IMR-90 (cell line): ENCODE data around the gene UBAC1. TPM values are rescaled to one million over a fixed set of nuclear protein-coding genes. Genes with fewer than 3 reads are reported as not detected.
"Not testable (repeated sequence)": the region's sequence is repeated elsewhere in the genome, so short reads cannot be mapped to it uniquely, and the experiment has no call there.

Experiments used
- ATAC-seq: fragments of 200-7000 bp; cut with Tn5 transposase; 2 replicates; pipeline ENCODE4 v1.9.1; 2020; ENCODE audit warnings: low read depth, mild to moderate bottlenecking, moderate library complexity
- BruUV-seq: library from RNA; stranded (reverse); fragments of 400-500 nt; replicated peaks from 2 replicates; lab custom pipeline; 2021; lab: Mats Ljungman, UMichigan
- CTCF ChIA-PET: fragments of 300-600 bp; formaldehyde crosslinking; extraction: SDS; loops from one replicate; lab custom pipeline; 2021; ENCODE audit warnings: antibody characterized with exemption; lab: Yijun Ruan, JAX
- POLR2A ChIA-PET: fragments of 300-600 bp; sonication (Branson Sonifier 250); formaldehyde crosslinking; loops from one replicate; lab custom pipeline; 2022; ENCODE audit warnings: antibody characterized with exemption; ENCODE audit not compliant: unreplicated experiment; lab: Charles Lee
- DNase-seq: peaks from one replicate; pipeline ENCODE4 v3.0.0; 2013
- H2AFZ ChIP-seq: replicated peaks from 2 replicates; pipeline ENCODE3; 2013; ENCODE audit warnings: low read length, mild to moderate bottlenecking; ENCODE audit not compliant: poor library complexity
- H2AK5ac ChIP-seq: 2 replicates; pipeline ENCODE4 v1.6.1; 2013; ENCODE audit warnings: low read depth, low read length, inconsistent platforms
- H2AK9ac ChIP-seq: replicated peaks from 2 replicates; pipeline ENCODE3; 2013; ENCODE audit warnings: mild to moderate bottlenecking, low read depth, low read length, moderate library complexity; ENCODE audit not compliant: poor library complexity
- H2BK120ac ChIP-seq: 2 replicates; pipeline ENCODE4 v1.6.1; 2013; ENCODE audit warnings: low read depth, low read length, inconsistent platforms
- H2BK15ac ChIP-seq: 3 replicates; pipeline ENCODE4 v1.6.1; 2013; ENCODE audit warnings: low read depth, low read length, inconsistent platforms
- H2BK20ac ChIP-seq: 2 replicates; pipeline ENCODE4 v1.6.1; 2013; ENCODE audit warnings: low read depth, mild to moderate bottlenecking, inconsistent platforms, low read length, moderate library complexity
- H2BK5ac ChIP-seq: 2 replicates; pipeline ENCODE4 v1.6.1; 2013; ENCODE audit warnings: mild to moderate bottlenecking, low read depth, low read length, inconsistent platforms; ENCODE audit not compliant: poor library complexity, severe bottlenecking
- H3K14ac ChIP-seq: replicated peaks from 2 replicates; pipeline ENCODE4 v1.6.1; 2013; ENCODE audit warnings: low read depth, low read length, inconsistent platforms
- H3K18ac ChIP-seq: 2 replicates; pipeline ENCODE4 v1.6.1; 2013; ENCODE audit warnings: low read depth, low read length, control low read depth
- H3K23ac ChIP-seq: 2 replicates; pipeline ENCODE4 v1.6.1; 2013; ENCODE audit warnings: low read depth, low read length, inconsistent platforms
- H3K27ac ChIP-seq: 2 replicates; pipeline ENCODE4 v1.5.1; 2013; ENCODE audit warnings: mild to moderate bottlenecking, control low read depth, low read length; ENCODE audit not compliant: insufficient read depth
- H3K27me3 ChIP-seq: 2 replicates; pipeline ENCODE4 v1.6.1; 2013; ENCODE audit warnings: low read length; ENCODE audit not compliant: control insufficient read depth, insufficient read depth
- H3K36me3 ChIP-seq: 2 replicates; pipeline ENCODE4 v1.6.1; 2013; ENCODE audit warnings: low read length, mixed read lengths; ENCODE audit not compliant: control insufficient read depth, insufficient read depth
- H3K4ac ChIP-seq: 2 replicates; pipeline ENCODE4 v1.6.1; 2013; ENCODE audit warnings: low read depth, low read length, inconsistent platforms
- H3K4me1 ChIP-seq: 2 replicates; pipeline ENCODE4 v1.6.1; 2013; ENCODE audit warnings: low read length, mixed read lengths; ENCODE audit not compliant: control insufficient read depth, insufficient read depth
- H3K4me2 ChIP-seq: 2 replicates; pipeline ENCODE4 v1.6.1; 2013; ENCODE audit warnings: low read depth, mild to moderate bottlenecking, control low read depth, low read length, moderate library complexity
- H3K4me3 ChIP-seq: 2 replicates; pipeline ENCODE4 v1.5.1; 2013; ENCODE audit warnings: low read depth, mild to moderate bottlenecking, control low read depth, low read length, moderate library complexity; ENCODE audit not compliant: insufficient read depth
- H3K56ac ChIP-seq: 2 replicates; pipeline ENCODE4 v1.6.1; 2013; ENCODE audit warnings: low read length, inconsistent platforms; ENCODE audit not compliant: insufficient read depth; ENCODE audit errors: extremely low read depth
- H3K79me1 ChIP-seq, 2 experiments: 2 replicates each; pipeline ENCODE4 v1.6.1; 2013; ENCODE audit warnings: low read length in 2 of 2, inconsistent platforms in 1 of 2, low read depth in 1 of 2
- H3K9ac ChIP-seq: 2 replicates; pipeline ENCODE4 v1.6.1; 2013; ENCODE audit warnings: low read depth, low read length, control low read depth
- H3K9me1 ChIP-seq: 2 replicates; pipeline ENCODE4 v1.6.1; 2013; ENCODE audit warnings: low read length, inconsistent platforms; ENCODE audit not compliant: insufficient read depth
- H3K9me3 ChIP-seq: 2 replicates; pipeline ENCODE4 v1.6.1; 2013; ENCODE audit warnings: low read length; ENCODE audit not compliant: control insufficient read depth, insufficient read depth
- H4K20me1 ChIP-seq: 2 replicates; pipeline ENCODE4 v1.6.1; 2013; ENCODE audit warnings: low read length, inconsistent platforms; ENCODE audit not compliant: insufficient read depth
- H4K5ac ChIP-seq: 2 replicates; pipeline ENCODE4 v1.6.1; 2013; ENCODE audit warnings: mild to moderate bottlenecking, low read depth, low read length, control low read depth
- H4K8ac ChIP-seq, 2 experiments: 2 replicates each; pipeline ENCODE4 v1.6.1; 2013; ENCODE audit warnings: low read depth in 2 of 2, low read length in 2 of 2, control low read depth in 1 of 2, inconsistent platforms in 1 of 2
- H4K91ac ChIP-seq: 2 replicates; pipeline ENCODE4 v1.6.1; 2013; ENCODE audit warnings: low read depth, low read length, inconsistent platforms; ENCODE audit not compliant: insufficient read depth
- CEBPB ChIP-seq: IDR thresholded peaks from 2 replicates; pipeline ENCODE4 v1.6.1; 2012; ENCODE audit warnings: low read depth, low read length, improper control_type of control experiment
- WGBS, 2 experiments: methylation state at CpG; one replicate each; pipeline versions ENCODE4 v1.1.5 to v1.1.7; 2013; ENCODE audit warnings: missing lambda C conversion rate in 2 of 2; ENCODE audit not compliant: insufficient read length in 1 of 2; ENCODE audit errors: extremely low coverage in 2 of 2; 5-methylcytosine and 5-hydroxymethylcytosine counted together
- dilution Hi-C: fragments of 300-500 bp; cut with HindIII; formaldehyde crosslinking; loops from one replicate; pipeline ENCODE4 v1.14.3; 2018; ENCODE audit warnings: low sequenced_read_pairs; ENCODE audit not compliant: unreplicated experiment
- in situ Hi-C: fragments of 300-500 bp; cut with MboI; formaldehyde crosslinking; loops from 3 replicates; pipeline ENCODE4 v1.14.3; 2019; ENCODE audit warnings: low sequenced_read_pairs, inconsistent platforms, mixed read lengths
- intact Hi-C: fragments of 100-400 bp; cut with micrococcal nuclease; formaldehyde crosslinking; loops from 2 replicates; pipeline ENCODE4 v1.10.0; 2022
- polyA plus RNA-seq, 3 experiments: library from polyadenylated mRNA; depleted of rRNA; stranded (reverse); fragments of >200 nt; gene quantifications; 2 replicates each; pipeline ENCODE4 v1.2.3, GENCODE V29; 2012; ENCODE audit warnings: low replicate concordance in 1 of 3
- total RNA-seq: library from RNA; depleted of rRNA; stranded (reverse); fragments of >200 nt; gene quantifications from 2 replicates; pipeline ENCODE4 v1.2.3, GENCODE V29; 2012

UBAC1 gene
- total and polyA plus RNA-seq, 2 of the 4 experiments (the other 2 are of a cell fraction): 25.3 to 33.9 TPM

DNA sequence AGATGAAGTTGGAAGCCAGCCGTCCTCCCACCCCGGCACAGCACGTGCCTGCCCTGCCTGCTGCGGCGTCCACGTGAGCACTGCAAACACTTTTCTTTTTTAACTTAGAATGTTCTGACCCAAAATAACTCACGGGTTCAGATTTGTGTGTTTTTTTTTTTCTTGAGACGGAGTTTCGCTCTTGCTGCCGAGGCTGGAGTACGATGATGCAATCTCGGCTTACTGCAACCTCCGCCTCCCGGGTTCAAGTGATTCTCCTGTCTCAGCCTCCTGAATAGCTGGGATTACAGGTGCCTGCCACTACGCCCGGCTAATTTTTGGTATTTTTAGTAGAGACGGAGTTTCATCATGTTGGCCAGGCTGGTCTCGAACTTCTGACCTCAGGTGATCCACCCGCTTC is 14.1 kb downstream of the UBAC1 start:
- POLR2A ChIA-PET, ATAC-seq, intact Hi-C loops, H2AK5ac ChIP-seq, H2BK120ac ChIP-seq, H3K4me1 ChIP-seq, H4K20me1 ChIP-seq, H2BK5ac ChIP-seq, H3K4me2 ChIP-seq, H3K18ac ChIP-seq, H2BK20ac ChIP-seq, H3K4me3 ChIP-seq, H3K56ac ChIP-seq, H2AFZ ChIP-seq, H4K91ac ChIP-seq, DNase-seq, H3K23ac ChIP-seq, H3K9me1 ChIP-seq, H3K9me3 ChIP-seq, H3K4ac ChIP-seq, H2AK9ac ChIP-seq, dilution Hi-C loops, H4K5ac ChIP-seq, H3K14ac ChIP-seq, H2BK15ac ChIP-seq, H3K27me3 ChIP-seq, CTCF ChIA-PET, H3K27ac ChIP-seq, BruUV-seq, H4K8ac ChIP-seq, H3K9ac ChIP-seq: not testable (repeated sequence)
- in situ Hi-C loops: loop anchor here (25.0 kb wide), 1 partner anchor 335 kb away; a partner anchor contains a TSS
- peaks cover under 1 to 31% of the 10 kb centered on the region in 2 experiments; a peak in 3 of 4 replicates for H3K79me1 ChIP-seq
- peaks cover 39% of the 10 kb centered on the region for H3K36me3 ChIP-seq
- 0 out of 2 replicates have a peak, but pooled peaks have one; percentile 26 for TF ChIP-seq CEBPB
- 100% methylated on average over 3 of the region's 19 CpGs; no CpG with 5 or more reads in 1 of the 2 experiments for WGBS, 2 experiments
